NCI-H1436 treated with DMSO at 0.1 percent for 48 hours (cell line): Measurements from ENCODE around the gene ZFY.

ENCODE experiments used
- DNase-seq: peaks from one replicate; lab custom pipeline; 2025; lab: John Stamatoyannopoulos, UW

ZFY gene

GRCh38 chrY:2934861-2935715, at the start of gene ZFY:
Gene ZFY (plus strand): TSS chrY:2935381. CDS start chrY:2953937, 18,556 bp downstream.
- DNase-seq, result no peak

GRCh38 chrY:2885880-2886279, 49.3 kb upstream of the ZFY start:
- DNase-seq, result no peak

GRCh38 chrY:2887386-2887785, 47.8 kb upstream of the ZFY start:
- DNase-seq, result no peak

GRCh38 chrY:2887955-2888354, 47.2 kb upstream of the ZFY start:
- no peak for DNase-seq

- DNase-seq, result no peak
These were observed 41.7 kb upstream of the ZFY start for GRCh38 chrY:2893471-2893870.

GRCh38 chrY:2896050-2896449, 39.1 kb upstream of the ZFY start:
- no peak for DNase-seq

GRCh38 chrY:2907356-2907755, 27.8 kb upstream of the ZFY start:
- no peak for DNase-seq

GRCh38 chrY:2913066-2913815, 21.9 kb upstream of the ZFY start:
- no peak for DNase-seq

- DNase-seq, result no peak
These were observed 1.1 kb upstream of the ZFY start for GRCh38 chrY:2934078-2934477.

- no peak for DNase-seq
These were observed 695 bp downstream of the ZFY start for GRCh38 chrY:2935716-2936435.

- DNase-seq, result no peak
These were observed 1.2 kb downstream of the ZFY start for GRCh38 chrY:2936436-2936750.

- no peak for DNase-seq
These were observed 2.0 kb downstream of the ZFY start for GRCh38 chrY:2937149-2937548.

GRCh38 chrY:2949590-2950252, 14.5 kb downstream of the ZFY start:
- no peak for DNase-seq

GRCh38 chrY:2950655-2951054, 15.5 kb downstream of the ZFY start:
- no peak for DNase-seq

- DNase-seq, result no peak
These were observed 17.7 kb downstream of the ZFY start for GRCh38 chrY:2952912-2953311.

- DNase-seq, result no peak
These were observed 19.6 kb downstream of the ZFY start for GRCh38 chrY:2954735-2955134.

GRCh38 chrY:2955561-2955960, 20.4 kb downstream of the ZFY start:
- no peak for DNase-seq

GRCh38 chrY:2962061-2962460, 26.9 kb downstream of the ZFY start:
- DNase-seq, result no peak

- no peak for DNase-seq
These were observed 29.6 kb downstream of the ZFY start for GRCh38 chrY:2964814-2965213.

GRCh38 chrY:2965629-2966028, 30.4 kb downstream of the ZFY start:
- no peak for DNase-seq

GRCh38 chrY:2969561-2969960, 34.4 kb downstream of the ZFY start:
- no peak for DNase-seq

GRCh38 chrY:2972708-2973107, 37.5 kb downstream of the ZFY start:
- DNase-seq, result no peak
